HG02588 (cell line): ENCODE data around the gene CROCC2.

Experiments used
- ATAC-seq: cut with Tn5 transposase; IDR thresholded peaks from one replicate; pipeline ENCODE4 v1.9.1; 2021; ENCODE audit warnings: mild to moderate bottlenecking, moderate library complexity; ENCODE audit not compliant: unreplicated experiment

Gene CROCC2

DNA sequence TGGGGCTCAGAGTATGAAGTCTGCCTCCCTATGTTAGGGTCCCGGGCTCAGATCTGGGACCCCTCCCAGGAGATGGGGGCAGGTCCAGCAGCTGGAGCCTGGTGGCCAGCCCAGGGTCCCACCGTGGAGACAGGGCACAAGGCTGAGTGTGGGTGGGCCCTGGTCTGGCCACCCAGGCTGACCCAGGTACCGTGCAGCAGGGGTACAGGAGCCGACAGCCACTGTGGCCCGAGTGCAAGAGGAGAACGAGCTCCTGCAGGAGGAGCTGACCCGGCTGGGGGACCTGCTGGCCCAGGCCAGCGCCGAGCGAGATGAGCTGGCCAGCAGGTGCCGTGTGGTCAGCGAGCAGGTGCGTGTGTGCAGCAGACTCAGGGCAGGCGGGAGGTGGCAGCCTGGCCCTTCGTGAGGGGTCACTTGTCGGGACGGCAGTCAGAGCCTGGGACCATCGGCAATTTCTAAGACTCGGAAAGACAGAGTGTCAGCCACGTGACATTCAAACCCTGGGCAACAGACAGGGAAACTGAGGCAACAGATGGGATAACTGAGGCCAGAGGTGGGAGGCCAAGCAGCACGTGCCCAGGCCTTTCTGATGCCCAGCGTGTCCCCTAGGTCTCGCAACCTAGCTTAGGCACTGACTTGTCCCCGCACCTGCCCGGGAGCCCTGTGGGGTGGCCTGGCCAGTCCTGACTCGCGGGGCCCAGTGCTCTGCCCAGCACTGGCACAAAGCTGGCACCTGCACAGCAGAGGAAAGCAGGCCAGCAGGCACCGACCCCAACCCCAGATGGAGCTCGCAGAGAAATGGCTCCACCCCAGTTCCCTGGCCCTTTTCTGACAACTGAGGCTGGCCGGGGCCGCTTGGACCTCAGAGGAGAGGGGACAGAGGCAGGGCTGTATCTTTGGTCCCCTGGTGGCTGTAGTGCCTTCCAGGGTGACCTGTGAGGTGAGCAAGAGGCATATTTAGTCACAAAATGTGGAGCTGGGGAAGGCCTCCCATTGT, 13.9 kb downstream of the CROCC2 start:
- ATAC-seq, result no peak

DNA sequence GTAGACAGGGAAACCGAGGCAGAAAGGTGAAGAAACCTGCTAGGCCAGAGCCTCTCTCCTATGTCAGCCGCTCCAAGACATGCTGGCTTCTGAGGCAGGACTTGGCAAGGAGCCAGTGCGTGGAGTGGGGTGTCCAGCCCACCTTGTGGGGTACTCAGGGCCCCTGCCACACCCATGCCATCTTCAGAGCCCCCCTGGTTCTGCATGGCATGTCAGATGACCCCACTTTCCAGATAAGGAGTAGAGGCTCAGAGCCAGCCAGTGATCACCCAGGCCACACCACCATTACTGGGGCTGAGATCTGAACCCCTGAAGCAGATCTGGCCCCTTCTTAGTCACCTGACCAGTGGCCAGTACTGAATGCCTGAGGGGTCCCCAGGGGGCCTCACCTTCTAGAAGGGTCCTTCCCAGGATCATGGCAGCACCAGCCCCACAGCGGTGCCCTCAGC, 14.7 kb downstream of the CROCC2 start:
- ATAC-seq, result no peak

DNA sequence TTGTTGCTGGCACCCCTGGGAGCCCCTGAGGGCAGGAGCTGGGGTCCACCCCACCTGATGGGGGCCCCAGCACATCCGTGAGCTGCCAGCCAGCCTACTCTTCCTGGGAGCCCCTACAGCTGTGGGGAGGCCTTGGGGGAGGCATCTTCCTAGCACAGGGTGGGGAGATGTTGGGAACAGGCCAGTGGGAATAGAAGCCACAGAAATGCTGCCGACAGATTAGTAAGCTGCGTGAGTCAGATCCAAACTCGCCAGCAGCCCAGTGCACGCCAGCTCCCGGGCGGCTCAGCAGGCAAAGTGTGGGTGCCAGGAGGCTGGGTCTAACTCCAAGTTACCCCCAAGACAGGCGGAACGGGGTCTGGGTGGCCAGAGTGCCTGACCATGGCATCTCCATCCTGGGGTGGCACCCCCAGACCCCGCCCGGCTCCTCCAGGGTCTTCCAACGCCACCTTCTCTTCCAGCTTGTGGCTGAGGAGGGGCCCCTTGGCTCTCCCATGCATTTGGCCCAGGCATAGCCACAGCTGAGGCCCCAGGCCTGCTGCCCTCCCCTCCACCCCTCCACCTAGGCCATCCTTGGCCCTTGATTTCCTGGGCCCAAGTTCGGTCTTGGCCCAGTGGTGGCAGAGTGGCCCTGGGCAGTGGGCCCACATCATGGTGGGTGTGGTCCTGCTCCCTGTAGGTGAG, 15.3 kb downstream of the CROCC2 start:
- ATAC-seq, result no peak

DNA sequence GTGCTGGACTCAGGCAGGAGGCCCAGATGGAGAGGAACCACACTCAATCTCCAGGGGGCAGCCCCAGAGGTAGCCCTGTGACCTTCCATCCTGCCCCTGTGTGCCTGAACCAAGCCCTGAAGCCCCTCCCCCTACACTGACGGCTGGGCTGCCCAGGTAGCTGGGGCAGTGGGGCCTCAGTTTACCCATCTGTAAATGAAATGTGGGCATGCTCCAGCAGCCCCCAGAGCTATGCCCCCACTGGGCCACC, 15.8 kb downstream of the CROCC2 start:
- no peak for ATAC-seq

DNA sequence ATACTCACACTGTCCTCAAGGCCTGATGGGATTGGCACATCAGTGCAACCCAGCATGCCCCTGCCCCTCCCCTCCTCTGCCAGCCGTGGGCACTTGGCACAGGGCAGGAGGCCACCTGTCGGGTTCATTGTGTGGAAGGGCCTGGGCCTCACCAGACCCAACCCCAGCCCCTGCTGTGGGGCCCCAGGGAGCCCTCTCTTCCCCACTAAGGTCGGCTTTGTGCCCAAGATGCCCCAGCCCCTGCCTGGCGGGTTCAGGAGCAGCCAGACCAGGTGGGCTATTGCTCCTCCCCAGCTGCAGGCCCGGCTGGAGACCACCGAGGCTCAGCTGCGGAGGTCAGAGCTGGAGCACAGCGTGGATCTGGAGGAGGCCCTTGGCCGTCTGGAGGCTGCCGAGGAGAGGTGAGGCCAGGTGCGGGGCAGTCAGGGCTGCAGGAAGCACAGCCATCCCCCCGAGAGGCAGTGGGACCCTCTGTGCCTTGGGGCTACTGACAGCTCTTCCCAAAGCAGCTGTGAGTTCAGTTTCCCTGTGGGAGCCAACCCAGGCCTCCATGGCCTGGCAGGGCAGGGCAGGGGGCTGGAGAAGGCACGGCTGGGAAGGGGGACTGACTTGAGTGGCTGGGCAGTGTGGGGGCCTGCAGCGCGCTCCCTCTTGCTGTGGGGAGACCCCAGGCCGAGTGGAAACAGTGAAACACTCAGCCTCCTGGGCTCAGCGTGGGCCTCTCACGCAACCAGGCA, 16.3 kb downstream of the CROCC2 start:
- no peak for ATAC-seq

DNA sequence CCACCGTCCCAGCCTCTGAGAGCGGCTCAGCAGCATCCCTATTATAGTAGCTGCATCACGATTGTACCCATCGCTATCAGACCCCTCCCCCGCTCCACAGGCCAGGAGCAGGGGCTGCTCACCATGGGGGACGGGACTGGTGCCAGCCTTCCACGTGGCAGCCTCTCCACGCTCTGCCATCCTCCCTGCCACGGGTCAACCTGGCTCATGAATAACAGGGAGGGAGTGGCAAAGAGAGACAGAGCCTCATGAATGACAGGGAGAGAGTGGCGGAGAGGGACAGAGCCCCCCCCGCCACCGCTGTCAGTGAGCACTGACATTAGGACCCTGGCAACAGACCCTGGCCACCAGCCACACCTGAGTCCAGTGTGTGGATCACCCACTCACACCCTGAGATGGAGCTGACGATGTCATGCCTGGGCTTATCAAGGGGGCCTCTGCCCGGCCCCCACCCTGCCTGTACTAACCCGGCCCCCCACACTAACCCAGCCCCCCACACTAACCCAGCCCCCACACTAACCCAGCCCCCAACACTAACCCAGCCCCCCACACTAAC, 16.9 kb downstream of the CROCC2 start:
- ATAC-seq, result no peak

DNA sequence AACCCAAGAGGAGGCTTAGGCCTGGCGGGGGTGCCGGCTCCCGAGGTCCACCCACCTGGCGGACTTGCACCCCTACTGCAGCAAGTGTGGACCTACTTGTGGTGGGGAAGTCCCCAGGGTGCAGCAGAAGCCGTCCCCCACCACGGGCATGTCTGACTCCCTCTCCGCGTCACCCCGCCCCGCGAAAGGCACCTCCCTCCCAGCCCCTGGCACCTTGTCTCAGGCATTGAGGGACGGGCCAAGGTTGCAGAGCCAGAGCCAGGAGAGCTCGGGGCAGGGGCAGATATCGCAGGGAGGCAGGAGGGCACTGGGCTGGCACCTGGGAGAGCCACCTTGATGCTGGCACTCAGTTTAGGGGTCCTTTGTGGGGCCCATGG, 19.0 kb downstream of the CROCC2 start:
- no peak for ATAC-seq

DNA sequence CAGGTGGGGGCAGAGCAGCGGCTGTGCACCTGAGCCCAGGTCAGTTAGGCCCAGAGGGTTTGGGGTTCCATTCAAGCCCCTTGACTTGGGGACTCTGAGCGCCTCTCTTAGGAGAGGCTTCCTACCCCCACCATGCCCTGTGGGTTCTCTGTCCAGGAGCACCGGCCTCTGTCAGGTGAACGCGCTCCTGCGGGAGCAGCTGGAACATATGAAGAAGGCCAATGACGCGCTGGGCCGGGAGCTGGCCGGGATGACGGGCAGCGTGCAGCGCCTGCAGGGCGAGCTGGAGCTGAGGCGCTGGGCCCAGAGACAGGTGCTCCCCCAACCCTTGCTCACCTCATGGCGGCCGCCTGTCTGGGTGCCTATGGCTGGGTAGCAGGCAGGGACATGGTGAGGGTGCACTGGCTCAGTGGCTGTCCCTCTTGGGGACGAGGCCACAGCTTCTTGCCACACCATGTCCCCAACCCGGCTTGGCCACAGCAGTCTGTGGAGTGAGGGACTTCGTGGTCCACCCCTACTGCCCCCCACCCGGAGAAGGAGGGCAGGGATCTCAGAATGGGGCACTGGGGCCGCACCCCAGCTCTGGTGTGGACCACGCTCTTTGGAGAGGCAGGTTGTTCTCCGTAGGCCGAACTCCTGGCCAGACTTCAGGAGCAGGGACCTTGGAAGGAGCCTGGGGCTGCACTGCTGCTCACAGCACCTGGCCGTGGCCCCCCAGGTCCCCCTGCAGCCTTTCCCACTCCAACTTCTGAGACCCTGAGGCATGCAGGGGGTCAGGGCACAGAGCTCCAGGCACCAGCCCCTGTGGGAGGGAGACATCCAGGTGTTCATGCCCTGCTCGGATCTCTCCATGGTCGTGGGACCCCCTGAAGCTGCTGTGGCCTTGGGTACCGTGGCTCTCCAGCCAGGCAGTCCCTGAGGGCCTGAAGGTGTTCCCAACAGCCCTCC, 19.7 kb downstream of the CROCC2 start:
- ATAC-seq, result no peak

DNA sequence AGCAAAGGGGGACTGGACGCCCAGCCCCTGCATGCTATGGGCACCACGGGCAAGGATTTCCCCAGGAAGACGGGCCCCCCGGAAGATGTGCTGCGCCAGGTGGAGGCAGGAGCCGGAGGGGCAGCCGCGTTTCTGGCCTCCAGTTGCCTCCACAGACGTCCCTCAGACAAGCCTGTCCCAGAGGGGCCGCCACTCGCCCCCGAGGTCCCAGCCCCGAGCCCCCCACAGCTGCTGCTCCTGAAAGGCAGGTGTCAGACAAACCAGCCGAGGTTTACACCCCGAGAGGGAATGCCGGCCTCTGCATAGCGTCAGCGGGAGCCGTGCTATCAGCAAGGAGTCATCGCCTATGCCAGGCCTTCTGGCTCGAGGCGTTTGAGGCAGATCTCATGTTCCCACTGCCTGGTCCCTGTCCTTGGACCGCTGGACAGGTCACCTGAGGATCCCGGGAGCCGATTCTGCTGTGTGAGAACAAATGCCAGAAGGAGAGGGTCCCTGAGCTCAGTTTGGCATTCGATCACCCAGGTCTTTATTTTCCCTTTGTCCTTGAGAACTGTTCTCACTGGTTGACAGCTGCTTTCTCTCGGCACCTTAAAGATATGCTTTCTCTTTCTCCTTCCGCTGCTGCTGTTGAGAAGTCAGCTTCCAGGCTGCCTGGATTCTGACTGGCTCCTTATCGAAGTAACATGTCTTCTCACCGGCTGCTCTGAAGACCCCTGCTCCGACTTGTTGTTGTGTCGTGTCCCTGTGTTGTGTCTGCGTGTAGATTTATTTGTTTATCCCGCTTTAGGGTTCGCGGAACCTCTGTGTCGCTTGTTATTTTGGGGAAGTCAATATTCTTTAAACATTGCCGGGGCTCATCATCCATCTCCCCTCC, 20.6 kb downstream of the CROCC2 start:
- ATAC-seq, result no peak

DNA sequence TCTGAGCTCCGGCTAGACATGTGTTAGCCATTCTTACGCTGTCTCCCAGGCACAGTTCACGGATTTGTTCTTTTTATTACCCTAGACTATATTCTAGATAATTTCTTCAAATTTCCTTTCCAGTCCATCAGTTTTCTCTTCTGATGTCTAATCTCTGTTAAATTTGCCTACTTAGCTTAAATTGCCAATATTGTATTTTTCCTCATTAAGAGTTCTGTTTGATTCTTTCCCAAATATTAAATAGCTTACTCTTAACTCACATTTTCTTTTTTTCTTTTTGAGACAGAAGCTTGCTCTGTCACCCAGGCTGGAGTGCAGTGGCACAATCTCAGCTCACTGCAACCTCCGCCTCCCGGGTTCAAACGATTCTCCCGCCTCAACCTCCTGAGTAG, 21.2 kb downstream of the CROCC2 start:
- ATAC-seq, result no peak

DNA sequence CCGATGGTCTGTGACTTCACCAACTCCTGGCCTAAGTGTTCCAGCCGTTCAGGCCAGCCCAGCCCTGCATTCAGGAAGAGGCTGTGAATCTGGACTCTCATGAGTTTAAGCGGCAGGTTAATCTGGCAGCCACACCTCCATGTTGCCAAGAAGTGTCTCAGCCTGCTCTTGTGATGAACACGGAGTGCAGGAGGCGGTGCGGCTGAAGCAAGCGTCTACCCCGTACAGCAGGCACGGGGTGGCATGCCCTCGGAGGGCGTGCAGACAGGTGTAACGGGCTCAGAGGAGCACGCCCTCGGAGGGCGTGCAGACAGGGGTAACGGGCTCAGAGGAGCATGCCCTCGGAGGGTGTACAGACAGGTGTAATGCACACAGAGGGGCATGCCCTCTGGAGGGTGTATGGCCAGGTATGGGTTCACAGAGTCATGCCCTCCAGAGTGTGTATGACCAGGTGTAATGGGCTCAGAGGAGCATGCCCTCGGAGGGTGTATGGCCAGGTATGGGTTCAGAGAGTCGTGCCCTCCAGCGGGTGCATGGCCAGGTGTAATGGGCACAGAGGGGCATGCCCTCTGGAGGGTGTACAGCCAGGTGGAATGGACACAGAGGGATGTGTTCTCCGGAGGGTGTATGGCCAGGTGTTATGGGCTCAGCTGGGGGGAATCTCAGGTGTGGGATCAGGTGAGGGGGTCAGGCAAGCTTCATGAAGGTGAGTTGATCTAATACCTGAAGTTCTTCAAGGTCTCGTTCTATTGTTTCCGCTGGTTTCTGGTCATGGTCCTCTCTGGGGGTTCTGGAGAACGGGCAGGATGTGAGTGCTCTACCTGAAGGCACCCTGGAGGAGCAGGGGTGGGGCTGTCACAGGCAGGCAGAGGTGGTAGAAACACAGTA, 22.6 kb downstream of the CROCC2 start:
- no peak for ATAC-seq

DNA sequence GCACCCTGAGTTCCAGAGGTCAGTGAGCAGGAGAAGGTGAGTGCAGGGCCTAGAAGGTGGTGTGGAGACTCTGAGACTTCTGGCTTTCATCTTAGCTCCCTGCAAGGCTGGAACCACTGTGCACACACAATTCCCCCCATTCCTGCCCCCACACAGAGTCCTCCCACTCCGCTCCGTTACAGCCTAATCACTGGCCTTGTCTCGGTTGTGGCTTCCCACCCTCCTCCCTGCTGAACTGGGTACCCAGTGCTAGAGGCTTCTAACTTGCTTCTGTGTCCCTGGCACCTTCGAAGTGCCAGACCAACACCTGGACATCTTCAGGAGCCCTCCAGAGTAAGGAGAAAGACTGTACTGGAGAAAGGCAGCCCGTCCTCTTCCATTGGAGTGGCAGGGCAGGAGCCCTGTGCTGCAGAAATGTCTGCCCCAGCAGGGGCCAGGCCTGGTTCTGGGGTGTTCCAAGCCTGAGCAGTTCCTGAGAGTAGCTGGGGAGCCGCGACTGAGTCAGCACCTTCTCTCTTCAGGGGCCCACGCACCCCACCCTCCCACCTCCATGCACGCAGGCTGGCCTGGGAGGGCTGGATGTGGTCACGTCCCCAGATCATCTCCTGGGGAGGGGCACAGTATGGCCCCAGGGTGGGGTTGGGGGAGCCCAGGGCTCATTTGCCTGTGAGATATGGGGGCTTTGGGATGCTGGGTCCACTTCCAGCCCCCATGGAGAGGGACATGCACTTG, 23.4 kb downstream of the CROCC2 start:
- no peak for ATAC-seq

DNA sequence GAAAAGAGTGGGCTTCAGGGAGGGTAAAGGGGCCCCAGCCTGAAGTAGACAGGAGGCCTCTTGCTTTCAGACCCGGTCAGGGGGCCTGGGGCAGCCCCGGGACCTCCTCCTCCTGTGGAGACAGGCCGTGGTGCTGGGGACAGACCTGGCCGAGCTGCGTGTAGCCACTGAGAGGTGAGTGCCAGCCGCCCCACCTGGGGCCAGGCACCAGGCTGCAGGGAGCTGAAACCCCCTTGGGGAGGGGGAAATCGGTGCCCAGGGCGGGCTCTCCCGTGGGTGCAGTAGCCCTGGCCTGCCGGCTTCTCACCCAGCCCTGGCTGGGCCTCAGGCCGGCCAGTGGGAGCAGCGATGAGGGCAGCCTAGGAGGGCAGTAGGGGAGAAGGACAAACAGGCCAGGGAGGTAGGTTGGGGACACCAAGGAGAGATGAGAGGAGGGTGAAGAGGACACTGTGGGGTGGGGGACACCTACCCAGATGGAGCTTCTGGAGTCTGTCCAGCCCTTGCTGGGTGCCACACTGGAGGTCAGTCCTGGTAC, 24.0 kb downstream of the CROCC2 start:
- no peak for ATAC-seq

DNA sequence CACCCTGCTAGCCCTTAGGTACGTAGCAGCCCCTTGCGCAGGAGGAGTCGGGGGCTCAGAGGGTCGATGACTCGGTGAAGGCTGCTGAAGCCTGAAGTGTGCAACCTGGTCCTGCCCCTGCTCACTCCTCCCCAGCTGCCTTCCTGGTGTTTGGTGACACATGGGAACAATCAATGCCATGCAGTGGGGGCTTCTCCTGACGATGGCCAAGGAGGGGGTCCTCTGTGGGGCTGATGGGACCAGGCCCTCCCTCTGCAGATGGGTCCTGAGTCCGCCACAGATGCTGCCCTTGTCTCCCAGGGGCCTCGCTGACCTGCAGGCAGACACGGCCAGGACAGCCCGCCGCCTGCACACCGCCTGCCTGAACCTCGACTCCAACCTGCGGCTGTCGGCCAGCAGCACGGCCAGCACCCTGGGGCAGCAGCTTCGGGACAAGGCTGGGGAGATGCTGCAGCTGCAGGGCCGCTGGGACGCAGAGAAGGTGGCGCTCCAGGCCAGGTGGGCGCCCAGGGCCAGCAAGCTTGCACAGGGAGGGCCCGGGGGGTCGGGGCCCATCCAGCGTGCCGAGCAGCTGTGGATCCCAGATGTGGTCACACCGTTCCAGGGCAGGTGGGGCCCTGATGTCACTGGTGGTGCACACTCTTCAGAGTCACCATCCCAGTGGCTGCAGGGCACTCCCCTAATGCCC, 24.6 kb downstream of the CROCC2 start:
- ATAC-seq, result no peak

DNA sequence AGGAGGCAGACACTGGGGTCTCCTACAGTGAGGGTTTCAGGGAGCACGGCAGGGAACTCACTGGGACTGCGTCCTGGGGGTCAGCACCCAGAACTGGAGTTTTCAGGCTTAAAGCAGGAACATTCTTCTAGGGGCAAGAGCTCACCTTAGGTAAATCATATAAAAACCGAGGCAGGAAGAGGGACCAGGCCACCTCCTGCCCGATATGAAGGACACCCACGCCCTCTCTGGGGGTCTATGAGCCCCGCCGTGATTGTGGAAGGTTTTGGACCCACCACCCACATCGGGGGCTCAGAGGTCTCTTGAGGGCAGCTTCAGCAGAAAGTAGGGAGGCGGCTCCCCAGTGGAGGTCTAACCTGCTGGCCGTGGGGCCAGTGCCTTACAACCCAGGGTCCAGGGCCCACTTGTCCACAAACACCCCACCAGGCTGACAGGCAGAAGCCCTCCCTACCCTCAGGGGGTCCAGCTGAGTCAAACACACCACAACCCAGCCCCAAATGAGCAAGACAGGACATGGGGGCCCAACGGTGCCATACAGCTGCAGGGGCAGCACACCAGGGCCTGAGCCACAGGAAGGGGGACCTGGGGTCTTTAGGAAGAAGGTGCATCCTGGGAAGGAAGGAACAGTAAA, 25.3 kb downstream of the CROCC2 start:
- no peak for ATAC-seq

DNA sequence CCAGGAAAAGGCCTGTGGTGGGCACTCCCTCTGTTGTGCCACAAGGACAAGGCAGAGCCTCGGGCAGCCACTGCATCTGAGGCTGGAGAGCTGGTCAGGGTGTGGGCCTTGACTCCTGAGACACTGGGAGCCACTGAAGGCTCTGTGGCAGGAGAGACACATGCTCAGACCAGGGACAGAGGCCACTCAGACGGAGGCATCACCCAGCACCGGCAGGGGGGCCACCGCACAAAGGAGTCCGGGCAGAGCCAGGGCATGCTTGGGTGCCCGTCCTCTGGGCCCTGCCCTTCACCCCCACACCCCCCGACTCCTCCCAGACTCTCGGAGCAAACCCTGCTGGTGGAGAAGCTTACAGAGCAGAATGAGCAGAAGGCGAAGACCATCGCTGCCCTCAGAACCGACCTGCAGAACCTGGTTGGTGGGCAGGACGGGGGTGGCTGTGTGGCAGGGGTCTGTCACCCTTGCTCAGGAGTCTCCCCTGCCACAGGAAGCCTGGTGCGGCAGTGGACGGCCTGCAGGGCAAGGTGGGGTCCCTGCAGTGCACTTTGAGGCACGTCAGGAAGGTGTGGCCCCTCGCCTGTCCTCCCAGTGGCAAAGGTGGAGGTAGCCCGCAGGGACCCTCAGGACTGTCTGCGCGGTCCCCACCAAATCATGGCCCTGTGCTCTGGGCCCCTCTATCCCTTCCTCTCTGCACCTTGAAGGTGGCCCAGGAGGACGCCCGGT, 26.0 kb downstream of the CROCC2 start:
- no peak for ATAC-seq
